Measurements from ENCODE around the gene ASRGL1. TPM values are rescaled to one million over a fixed set of nuclear protein-coding genes. Genes with fewer than 3 reads are reported as not detected.

Gene ASRGL1
- total RNA-seq, 1 donor from 2014 or later: 6.7 TPM

DNA sequence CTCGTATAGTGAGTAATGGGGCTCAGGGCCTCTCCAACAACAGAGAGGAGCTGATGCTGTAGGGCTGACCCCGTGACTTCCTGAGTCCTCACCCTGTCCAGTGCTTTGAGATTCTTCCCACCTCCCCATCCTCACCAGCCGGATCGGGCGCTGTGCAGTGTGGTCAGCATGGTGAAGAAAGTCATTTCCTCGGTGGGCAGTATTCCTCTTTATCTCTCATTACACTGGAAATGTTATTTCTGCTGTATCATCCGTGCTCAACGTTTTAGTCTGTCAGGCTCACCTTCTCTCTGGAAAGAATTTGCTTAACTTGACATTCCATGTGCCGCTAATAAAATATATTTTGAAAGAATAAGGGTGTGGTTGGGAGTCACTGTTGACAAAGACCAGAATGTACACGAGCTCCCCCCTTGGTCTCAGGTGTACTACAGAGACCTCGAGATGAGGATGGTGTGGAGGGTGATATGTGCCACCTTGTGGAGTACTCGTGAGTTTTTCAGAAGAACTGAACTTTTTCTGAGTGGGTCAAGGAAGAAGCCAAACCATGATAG is 55.9 kb downstream of the ASRGL1 start:
- Mint-ChIP-seq H3K36me3 (no peaks in the 10 kb centered on the region), H3K27ac (peak overlapping the region; percentile 64), H3K9me3 (no peaks in the 10 kb centered on the region), H3K27me3 (ENCODE audit: low read depth) (no peaks in the 10 kb centered on the region), H3K4me1 (peaks cover 53% of the 10 kb centered on the region), H3K4me3 (no peak overlapping the region)
- TF ChIP-seq, protein P1, sequence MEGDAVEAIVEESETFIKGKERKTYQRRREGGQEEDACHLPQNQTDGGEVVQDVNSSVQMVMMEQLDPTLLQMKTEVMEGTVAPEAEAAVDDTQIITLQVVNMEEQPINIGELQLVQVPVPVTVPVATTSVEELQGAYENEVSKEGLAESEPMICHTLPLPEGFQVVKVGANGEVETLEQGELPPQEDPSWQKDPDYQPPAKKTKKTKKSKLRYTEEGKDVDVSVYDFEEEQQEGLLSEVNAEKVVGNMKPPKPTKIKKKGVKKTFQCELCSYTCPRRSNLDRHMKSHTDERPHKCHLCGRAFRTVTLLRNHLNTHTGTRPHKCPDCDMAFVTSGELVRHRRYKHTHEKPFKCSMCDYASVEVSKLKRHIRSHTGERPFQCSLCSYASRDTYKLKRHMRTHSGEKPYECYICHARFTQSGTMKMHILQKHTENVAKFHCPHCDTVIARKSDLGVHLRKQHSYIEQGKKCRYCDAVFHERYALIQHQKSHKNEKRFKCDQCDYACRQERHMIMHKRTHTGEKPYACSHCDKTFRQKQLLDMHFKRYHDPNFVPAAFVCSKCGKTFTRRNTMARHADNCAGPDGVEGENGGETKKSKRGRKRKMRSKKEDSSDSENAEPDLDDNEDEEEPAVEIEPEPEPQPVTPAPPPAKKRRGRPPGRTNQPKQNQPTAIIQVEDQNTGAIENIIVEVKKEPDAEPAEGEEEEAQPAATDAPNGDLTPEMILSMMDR (IDR thresholded peaks at IDR 0.05; ENCODE audit: unreplicated experiment): peak; percentile 14
- DNase-seq (ENCODE audit: low spot score in 2 of 2, unreplicated experiment in 2 of 2): no peak

DNA sequence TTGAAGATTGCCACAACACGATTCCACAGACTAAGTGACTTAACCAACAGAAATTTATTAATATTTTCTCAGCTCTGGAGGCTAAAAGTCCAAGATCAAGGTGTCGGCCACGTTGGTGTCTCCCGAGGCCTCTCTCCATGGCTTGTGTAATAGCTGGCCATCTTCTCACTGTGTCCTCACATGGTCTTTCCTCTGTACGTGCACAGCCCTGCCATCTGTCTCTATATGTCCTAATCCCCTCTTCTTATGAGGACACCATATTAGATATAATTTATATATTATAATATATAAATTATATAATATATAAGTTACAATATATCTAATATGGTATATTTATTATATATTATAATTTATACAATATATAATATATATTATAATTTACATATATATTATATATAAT is 56.5 kb downstream of the ASRGL1 start:
- H3K4me3 Mint-ChIP-seq: no peak overlapping the region
- H3K27me3 Mint-ChIP-seq (ENCODE audit: low read depth): no peaks in the 10 kb centered on the region
- TF ChIP-seq, protein P1 (IDR thresholded peaks at IDR 0.05; ENCODE audit: unreplicated experiment): no peak
- no peak for DNase-seq (ENCODE audit: low spot score in 2 of 2, unreplicated experiment in 2 of 2)
- H3K27ac Mint-ChIP-seq: peak overlapping the region; percentile 64
- no peaks in the 10 kb centered on the region for H3K9me3 Mint-ChIP-seq
- no peaks in the 10 kb centered on the region for H3K36me3 Mint-ChIP-seq
- H3K4me1 Mint-ChIP-seq: peaks cover 59% of the 10 kb centered on the region

DNA sequence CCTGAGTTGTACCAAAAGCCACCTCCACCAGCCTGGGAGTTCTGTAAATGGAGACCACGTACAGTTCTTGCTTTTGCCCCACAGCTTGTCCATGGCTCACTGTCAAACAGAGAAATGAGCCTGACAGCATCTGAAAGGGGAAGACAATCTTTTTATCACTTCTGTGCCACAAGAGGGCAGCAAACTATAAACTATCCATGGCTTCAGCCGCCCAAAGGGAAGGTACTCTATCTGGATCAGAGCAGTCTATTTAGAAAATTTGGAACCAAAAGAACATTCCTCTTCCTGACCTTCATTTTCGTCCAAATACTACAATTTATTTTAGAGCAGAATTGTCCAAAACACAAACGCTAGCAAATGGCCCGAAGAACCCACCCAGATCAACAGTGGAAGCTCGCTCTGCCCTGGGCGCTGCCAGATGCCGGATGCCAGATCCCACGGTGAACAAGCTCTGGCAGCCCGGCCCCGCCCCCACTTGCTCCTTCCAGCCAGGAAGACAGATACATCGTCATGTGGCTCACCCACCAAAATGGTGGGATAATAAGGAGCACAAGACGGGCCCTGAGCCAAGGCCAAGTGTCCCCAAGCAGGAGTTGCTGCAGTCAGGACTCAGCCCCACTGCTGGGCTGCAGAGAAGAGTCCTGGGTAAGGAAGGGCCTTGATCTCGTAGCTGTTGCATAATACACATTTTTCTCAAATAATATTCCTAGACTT is 57.7 kb downstream of the ASRGL1 start:
- H3K36me3 Mint-ChIP-seq: no peaks in the 10 kb centered on the region
- no peaks in the 10 kb centered on the region for H3K9me3 Mint-ChIP-seq
- peak overlapping the region; percentile 70 for H3K4me3 Mint-ChIP-seq
- H3K27ac Mint-ChIP-seq: peak overlapping the region; percentile 97
- DNase-seq (ENCODE audit: low spot score in 2 of 2, unreplicated experiment in 2 of 2): peak in 1 of 2 experiments; percentile 73
- TF ChIP-seq, protein P1 (IDR thresholded peaks at IDR 0.05; ENCODE audit: unreplicated experiment): peak; percentile 81
- H3K4me1 Mint-ChIP-seq: peaks cover 62% of the 10 kb centered on the region
- no peaks in the 10 kb centered on the region for H3K27me3 Mint-ChIP-seq (ENCODE audit: low read depth)

DNA sequence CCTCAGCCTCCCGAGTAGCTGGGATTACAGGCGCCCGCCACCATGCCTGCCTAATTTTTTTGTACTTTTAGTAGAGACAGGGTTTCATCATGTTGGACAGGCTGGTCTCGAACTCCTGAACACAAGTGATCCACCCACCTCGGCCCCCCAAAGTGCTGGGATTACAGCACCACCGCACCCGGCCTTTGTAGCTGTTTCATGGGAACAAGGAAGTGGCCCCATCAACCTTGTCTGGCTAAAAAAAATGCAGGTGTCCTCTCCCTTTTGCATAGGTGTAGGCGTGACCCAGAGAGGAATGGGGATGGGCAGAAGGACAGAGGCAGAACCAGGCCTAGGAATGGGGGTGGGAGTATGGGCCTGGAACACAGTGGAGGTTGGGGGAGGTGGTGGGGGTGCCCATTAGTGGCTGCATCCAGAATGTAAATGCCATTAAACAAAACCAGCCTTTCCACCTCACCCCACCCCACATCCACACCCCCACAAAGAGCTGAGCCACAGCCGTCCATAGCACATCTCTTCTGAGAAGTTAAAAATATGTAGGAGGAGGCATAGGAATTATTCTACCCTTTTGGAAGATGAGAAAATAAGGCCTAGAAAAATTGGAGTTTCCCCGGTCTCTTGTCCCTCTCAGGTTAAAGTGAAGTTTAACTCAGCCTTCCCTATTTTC is 58.8 kb downstream of the ASRGL1 start:
- Mint-ChIP-seq H3K27me3 (ENCODE audit: low read depth) (no peaks in the 10 kb centered on the region), H3K4me1 (peaks cover 72% of the 10 kb centered on the region), H3K27ac (peak overlapping the region; percentile 94), H3K36me3 (no peaks in the 10 kb centered on the region), H3K4me3 (no peak overlapping the region), H3K9me3 (no peaks in the 10 kb centered on the region)
- DNase-seq (ENCODE audit: low spot score in 2 of 2, unreplicated experiment in 2 of 2): no peak
- TF ChIP-seq, protein P1 (IDR thresholded peaks at IDR 0.05; ENCODE audit: unreplicated experiment): no peak

DNA sequence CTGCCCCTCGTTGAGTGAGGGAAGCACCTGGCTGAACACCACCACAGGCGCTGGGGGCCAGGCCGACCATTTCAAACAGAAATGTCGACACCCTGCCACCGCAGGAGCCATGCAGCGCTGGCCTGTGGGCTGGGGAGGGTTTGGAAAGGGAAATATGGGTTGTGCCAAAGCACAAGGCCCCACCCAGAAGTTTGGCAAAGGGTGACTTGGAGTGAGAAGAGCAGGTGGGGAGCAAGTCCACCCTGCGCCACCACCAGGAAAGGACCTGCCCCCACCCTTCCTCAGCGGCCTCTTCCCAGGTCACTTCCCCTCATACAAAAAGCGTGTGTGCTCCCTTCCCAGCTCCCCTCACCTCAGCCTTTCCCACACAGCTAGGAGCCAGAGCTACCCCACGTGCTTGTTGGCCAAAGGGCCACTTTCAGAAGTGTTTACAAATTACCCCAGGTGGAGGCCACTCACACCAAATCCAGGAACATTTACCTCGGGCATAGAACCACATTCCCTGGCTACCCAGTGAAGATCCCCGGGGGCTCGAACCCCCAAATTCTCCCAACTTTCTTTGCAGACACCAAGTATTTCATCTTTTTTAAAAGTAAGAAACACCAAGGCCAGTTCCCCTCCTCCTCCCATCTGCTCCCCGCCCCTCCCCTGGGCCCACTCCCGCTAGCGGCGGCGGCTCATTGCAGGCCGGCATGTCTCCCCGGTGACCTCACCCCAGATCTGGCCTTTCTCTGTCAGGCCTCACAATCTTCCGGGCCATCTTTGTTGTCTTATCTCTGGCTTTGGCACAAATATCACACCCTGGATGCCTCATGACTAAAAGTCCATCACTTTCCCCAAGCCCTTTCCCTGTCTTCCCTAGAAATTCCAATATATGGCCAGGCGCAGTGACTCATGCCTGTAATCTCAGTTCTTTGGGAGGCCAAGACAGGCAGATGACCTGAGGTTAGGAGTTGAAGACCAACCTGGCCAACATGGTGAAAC is 61.1 kb downstream of the ASRGL1 start:
- H3K27me3 Mint-ChIP-seq (ENCODE audit: low read depth): no peaks in the 10 kb centered on the region
- DNase-seq (ENCODE audit: low spot score in 2 of 2, unreplicated experiment in 2 of 2): no peak
- H3K36me3 Mint-ChIP-seq: no peaks in the 10 kb centered on the region
- TF ChIP-seq, protein P1 (IDR thresholded peaks at IDR 0.05; ENCODE audit: unreplicated experiment): no peak
- H3K4me3 Mint-ChIP-seq: peak overlapping the region; percentile 11
- H3K9me3 Mint-ChIP-seq: no peaks in the 10 kb centered on the region
- peak overlapping the region; percentile 93 for H3K27ac Mint-ChIP-seq
- H3K4me1 Mint-ChIP-seq: peaks cover 86% of the 10 kb centered on the region
